Measurements from ENCODE around the gene OSBP2.

The OSBP2 gene

DNA sequence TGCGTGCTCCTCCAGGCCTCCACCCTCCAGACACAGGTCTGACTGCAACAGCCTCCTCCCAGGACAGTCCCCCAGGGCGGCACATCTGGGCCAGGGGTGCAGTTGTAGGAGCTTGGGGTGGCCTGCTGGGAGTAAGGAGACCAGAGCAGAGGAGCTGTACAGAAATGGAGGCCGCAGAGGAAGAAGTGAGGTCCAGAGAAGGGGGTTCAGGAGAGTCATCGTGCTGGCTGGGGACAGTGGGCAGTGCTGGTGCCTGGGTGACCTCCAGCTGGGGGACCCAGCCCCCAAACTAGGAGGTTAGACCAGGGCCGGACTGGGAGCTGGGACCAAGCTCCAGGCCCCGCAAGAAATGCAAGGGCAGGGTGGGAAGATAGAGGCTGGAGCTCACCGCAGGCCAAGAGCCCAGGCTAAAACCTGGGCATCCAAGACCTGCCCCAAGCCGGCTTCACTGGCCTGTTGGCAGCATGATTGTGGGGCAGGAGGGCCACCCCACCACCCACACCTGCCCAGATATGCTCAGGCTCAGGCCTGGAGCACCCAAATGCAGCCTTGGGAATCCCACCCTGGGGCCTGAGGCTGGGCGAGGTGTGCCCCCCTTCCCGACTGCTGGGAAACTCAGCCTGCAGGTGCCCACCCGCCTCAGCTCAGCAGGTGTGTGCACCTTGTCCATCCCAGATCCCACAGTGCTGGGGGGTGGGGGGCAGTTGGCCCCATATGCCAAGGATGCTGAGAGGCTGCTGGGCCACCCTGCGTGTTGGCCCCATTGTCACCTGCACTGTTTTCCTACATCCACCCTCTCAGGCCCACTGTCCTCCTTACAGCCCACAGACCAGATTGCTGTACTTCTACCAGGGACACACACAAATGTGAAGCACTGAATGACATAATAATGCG is 177.0 kb downstream of the OSBP2 start:
- DNase-seq: peak; percentile 44

DNA sequence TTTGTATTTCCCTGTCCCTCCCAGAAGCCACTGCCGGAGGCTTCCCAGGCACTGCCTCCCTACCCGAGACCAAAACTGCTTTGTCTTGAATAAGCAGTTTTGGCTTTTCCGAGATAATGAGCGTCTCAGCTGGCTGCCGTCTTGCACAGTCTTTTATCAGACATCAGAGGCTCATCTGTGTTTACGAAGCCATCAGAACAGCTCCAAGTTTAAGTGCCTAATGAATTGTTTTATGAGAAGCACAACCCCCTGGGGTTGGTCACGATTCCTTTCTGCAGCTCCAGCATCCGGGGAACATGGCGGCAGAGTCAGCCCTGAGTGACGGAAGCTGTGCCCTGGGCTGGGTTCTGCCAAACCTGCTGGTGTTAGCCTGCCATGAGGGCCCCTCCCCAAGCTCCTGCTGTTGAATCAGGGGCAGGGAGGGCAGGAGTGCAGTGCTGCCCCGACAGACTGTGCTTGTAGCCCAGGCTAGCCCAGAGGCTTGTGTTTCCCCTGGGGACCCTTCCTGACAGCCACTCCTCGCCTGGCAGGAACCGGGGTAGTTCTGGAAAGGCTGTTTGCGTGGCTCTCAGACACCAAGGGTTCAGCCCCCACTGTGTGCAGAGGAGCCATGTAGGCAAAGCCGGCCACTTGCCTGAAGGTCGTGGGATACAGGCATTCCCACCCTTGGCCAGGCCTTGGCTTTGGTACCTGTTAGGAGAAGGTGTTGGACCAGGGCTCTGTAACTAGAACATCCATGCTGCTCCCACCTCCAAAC is 177.8 kb downstream of the OSBP2 start:
- peak; percentile 39 for DNase-seq

DNA sequence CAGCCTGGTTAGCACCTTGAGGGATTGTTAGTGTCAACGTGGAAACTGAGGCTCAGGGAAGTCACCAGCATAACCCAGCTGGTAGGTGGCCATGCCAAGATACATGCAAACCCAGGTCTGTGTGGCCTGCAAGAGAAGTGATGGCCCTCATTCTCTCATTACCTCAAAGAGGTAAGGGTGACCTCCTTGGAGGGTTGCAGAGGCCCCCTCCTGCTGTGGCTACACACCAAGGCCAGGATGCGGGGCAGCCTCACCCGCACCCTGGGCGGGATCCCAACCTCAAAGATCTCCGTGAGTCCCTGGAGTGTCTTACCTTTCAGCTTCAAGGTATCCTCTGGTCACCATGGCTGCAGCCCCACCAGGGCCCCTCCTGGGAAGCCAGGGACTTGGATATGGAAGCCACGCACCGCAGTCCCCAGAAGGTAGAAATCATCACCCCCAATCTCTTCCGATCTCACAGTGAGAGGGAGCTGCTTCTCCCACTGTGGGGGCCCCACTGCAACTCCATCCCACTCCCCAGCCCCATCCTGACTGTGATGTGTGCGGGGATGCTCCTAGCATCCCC is 178.5 kb downstream of the OSBP2 start:
- peak; percentile 34 for DNase-seq

DNA sequence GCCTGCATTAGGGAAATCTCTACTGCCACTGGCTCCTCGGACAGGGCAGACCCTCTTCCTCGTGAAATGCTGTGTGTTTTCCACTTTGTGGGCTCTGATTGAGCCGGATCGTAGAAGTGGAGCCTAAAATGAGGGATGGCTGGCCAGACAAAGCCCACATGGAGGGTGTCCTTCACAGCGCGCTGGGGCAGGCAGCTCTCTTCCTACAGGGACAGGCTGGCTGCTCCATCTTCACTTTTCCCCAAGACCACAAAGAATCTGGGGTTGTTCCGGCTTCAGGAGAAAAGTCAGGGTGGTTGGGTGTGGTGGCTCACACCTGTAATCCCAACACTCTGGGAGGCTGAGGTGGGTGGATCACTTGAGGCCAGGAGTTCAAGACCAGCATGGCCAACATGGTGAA is 179.0 kb downstream of the OSBP2 start:
- no peak for DNase-seq

DNA sequence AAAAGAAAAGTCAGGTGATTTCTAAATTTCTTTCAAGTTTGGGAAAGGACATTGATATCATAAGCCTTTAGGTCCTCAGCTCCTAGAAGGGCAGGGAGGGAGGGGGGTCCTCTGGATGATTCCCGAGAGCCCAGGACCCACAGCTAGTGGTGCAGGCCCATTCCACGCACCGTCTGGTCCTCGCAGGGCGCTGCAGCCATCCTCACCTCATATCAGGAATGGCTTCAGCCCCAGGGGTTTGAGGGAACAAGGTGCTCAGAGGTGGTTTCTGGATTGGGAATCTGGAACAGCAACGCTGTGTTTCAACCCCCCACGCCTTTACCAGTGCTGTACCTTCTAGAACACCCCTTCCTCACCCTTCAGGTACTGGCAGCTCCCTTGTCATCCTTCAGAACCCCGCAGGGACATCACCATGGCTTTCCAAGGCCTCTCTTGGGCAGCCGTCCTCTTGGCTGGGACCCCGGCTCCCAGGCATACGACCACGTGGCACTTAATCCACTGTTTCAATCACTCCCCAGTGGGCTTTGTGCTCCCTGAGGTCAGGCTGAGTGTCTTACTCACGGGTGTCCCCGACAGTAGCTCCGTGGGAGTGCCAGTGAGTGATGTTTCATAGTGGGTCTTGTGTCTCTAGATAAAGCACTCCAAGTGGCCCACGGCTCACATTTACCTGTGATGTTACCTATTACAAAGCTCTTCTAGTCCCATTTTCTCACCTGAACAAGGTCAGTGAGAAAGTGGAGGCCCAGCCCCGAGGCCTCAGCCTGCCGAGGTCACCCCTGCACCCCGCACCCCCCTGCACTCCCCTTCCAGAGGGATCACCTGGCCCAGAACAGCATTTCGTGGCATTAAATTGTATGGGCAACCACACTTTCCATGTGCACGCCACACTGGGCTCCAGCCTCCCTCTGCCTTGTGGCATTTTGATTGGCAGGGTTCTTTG is 180.0 kb downstream of the OSBP2 start:
- no peak for DNase-seq

DNA sequence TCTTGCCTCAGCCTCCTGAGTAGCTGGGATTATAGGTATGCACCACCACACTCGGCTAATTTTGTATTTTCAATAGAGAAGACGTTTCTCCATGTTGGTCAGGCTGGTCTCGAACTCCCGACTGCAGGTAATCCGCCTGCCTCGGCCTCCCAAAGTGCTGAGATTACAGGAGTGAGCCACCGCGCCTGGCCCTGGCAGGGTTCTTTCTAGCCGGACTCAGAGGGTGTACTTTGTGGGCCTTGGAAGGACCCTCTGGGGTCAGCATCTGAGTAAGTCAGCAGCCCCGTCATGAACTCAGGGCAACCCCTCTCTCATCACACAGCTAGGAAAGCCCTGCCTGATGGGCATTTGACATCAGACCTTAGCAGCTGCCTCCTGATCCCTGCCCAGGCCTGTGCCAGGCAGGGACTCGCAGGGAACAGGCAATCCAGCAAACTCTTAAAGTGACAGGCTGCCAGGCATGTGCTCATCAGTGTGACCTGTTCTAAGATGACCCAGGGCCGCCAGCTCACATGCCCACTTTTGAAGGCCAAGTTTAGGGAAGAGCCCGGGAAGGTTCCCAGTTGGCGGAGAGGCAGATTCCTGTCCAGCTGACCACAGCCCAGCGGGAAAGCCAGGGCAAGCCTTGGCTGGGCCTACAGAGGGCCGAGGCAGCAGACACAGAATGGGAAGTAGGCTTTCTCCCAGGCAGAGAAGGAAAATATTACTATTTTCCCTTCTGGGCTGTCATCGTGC is 181.0 kb downstream of the OSBP2 start:
- peak; percentile 28 for DNase-seq

DNA sequence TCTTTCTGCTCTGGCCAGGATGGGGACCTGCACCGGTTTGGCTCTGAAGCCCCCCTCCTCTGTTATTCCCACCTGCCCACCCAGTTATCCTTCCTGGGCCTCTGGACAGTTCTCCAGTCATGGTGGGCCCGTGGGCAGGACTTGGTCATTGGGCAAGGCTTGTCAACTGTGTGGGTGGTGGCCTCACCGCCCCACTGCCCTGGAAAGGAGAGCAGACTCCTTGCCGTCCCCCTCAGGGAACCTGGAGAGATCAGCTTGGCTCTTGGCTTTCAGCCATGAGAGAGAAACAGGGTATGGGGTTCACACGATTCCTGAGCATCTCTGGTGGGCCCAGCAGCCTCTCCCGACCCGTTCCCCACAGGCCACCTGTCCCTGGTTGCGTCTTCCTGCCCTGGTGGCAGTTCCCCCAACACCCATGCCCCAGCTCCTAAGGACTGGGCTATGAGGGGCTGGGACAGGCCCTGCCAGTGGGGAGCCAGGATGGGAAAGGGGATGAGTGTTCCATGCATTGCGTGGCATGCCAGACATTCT is 181.6 kb downstream of the OSBP2 start:
- DNase-seq: peak; percentile 54

DNA sequence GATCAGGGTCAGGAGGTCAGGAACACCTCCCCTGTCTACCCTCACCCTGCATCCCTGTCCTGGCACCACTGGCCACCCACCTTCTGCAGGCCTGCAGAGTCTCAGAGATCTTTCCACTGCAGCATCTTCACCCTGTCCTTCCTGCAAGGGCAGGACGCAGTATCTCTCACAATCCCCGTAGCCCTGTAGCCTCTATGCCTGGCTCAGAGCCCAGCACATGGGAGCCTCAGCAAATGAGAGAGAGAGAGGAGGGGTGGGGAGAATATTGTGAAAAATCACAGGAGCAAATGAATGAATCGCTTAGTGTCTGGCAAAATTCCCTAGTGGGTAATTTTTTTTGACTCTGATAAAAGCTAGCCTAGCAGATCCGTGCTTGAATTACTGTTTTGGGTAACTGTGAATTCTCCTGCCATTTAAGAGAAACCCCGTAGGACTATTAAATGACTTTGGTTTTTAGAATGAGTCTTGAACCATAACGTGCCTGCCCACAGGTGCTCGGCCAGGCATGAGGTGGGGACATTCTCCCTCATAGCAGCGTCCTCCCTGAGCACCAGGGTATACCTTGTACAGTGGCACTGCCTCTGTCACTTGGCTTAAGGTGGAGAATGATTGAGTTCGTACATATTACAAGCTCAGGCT is 182.4 kb downstream of the OSBP2 start:
- DNase-seq: no peak

DNA sequence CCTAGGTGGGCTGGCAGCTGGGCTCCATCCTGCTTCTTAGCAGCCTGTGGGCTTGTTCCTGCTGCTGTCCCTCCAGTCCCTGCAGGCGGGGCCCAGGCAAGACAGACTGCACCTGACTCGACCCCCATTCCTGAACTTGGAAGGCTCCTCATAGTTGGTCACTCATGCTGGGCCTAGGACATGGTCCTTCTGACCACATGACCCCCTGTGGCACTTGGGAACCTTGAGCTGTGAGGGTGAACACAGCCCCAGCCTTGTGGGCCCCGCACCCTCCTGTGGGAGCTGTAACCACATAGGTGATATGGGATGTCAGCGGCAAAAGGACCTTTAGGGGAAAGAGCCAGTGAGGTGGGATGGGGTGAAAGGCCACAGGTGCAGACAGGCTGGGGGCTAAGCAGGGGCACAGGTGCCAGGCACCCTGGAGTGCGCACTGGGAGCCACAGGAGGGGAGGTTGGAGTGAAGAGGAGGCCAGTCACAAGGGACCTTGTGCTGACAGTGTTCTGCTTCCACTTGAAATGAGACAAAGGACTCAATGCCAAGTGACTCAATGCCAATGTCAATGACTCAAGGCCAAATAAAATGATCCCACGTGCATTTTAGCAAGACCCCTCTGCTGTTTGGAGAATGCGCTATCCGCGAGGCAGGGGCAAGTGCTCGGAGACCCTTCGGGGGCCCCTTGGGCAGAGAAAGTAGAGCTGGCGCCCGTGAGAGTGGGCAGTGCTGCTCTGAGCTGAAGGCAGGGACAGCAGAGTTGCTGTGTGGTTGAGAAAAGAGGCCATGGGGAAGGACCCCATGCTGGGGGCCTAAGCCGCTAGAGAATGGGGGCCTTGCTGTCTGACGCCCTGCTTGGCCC is 183.2 kb downstream of the OSBP2 start:
- DNase-seq: no peak

DNA sequence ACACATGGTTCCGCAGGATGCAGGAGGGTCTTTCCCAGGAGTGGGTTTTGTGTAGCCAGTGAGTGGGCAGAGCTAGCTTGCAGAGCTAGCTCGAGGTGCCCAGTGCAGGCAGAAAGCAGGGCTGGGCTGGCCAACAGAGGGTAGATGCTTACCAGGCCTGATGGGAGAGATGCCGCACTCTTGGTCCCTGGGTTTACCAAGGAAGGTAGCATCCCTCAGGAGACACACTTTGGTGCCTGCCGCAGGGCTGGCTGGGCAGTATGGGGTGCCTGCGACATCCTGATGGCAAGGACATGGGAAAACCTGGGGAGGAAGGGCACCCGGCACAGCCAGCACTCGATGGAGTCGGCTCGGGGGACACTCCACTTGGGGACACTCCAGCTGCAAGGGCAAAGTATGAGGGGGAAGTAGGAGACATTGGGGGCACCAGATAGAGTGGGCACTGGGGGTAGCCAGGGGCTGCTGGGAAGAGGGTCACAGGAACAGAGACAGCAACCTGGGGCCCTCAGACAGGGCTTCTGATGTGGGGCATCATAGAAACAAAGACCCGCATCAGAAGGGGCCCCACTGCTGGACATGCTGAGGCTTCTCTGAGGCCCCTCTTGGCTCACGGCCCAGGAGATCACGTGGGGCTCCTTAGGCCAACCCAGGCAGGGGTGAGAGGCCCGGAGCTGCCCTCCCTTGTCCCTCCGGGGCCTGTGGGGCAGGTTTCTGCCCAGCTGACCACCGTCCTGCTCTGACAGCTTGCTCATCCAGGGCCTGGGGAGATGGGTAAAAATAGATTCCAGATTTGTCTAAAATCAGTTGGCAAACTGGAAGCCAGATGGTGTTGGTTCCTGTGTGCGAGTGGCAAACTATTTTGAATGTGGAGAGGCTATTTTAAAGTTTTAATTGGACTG is 184.1 kb downstream of the OSBP2 start:
- DNase-seq: no peak

DNA sequence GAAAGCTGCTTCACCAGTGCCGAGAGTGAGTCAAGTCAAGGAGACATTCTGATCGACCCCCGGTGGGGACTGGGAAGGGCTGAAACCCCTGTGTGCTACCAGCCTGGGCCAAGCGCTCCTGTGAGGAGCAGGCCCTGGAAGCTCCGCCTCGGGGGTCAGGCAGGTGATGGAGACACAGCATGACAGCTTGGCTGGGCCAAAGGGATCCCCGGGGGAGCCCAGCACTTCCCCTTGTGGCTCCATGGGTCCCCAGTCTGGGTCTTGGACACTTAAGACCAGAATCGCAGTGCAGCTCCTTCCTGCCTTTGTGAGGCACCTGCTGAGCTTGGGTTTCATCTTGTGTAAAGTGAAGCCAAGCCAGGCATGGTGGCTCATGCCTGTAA is 184.7 kb downstream of the OSBP2 start:
- no peak for DNase-seq

DNA sequence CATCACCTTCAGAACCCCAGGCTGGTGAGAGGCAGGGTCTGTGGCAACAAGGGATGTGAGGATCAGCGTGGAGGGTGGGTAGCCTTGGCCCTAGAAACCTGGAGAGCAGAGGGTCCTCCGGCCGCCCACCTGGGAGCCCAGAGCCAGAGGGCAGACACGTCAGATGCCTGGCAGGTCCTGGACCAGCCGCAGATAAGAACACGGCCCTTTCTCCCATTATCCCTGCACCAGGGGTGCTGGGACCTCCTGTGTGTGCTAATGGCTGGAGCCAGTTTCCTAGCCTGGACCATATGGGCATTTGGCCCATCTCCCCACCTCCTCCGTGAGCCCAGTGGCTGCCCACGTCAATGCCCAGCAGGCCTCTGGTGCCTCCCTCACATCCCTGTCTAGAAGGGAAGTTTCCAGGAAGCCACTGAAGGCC is 185.5 kb downstream of the OSBP2 start:
- no peak for DNase-seq

DNA sequence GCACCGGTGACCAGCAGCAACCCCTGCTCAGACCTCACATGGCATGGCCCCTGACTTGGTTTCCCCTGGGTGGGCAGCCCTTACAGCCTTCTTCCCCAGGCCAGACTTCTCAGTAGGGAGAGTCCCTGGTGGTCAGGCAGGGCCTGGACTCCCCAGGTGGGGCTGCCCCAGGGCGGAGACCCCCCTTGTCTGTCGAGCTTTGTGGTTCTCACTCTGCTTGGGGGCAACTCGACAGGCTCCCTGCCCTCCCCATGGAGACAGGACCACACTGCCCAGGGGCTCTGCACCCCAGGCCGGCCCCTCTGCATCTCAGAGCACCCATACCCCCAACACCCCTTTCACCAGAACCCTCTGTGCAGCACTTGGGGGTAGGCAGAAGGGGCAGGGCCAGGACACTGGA is 186.2 kb downstream of the OSBP2 start:
- DNase-seq: no peak

DNA sequence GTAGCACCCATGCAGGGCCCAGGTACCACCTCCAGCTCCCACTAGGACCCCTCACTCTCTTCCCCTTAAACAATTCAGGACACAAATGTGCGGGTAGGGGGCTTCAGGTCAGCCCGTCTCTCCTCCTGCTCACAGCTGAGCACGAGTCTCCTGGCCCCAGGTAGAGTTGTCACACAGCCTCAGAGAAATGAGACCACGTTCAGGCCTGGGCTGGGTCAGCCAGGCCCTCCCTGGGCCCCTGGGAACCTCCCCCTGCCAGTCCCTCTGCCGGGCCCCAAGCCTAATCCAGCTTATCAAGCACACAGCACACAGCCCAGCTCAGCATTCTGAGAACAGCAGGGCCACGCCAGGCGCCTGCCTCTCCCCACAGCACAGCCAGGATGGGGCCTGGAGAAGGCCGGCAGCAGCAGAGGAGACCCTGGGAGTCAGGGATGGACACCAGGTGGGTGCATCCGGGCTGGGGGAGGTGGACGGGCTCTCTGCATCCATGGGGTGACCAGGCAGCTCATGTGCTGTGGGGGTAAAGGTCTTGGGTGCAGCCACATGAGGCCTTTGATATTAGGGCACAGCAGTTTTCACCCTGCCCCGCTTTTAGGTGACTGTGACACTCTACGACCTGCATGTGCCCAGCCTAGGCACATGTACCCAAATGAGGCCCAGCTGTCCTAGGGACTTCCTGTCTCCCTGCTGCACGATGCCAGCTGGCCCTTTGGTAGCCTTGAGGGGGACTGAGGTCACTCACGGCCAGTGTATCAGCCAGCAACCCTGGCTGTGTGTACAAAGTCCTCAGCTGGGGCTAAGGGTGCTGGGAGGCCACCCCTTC is 186.9 kb downstream of the OSBP2 start:
- DNase-seq: no peak

DNA sequence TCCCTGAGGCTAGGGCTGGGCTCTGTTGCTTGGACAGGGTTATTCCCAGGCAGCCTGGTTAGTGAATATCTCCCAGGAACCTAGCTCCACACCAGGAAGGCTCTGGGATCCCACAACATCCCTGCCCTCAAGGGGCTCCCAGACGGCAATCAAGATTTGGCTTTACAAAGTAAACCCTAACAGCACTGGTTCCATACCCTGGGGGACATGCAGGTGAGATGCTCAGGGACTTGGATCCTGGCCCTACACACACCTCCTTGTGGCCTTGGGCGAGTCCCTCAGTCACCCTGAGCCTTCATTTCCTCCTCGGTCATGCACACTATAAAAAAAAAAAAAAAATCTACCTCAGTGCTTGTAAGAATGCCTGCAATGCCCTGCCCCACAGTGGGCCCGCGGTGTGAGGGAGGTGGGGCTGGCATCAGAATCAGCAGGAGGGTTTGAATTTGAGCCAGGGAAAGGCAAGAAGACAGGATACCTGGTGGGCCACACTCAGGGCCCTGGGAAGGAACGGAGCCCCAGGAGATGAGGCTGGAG is 187.6 kb downstream of the OSBP2 start:
- no peak for DNase-seq

DNA sequence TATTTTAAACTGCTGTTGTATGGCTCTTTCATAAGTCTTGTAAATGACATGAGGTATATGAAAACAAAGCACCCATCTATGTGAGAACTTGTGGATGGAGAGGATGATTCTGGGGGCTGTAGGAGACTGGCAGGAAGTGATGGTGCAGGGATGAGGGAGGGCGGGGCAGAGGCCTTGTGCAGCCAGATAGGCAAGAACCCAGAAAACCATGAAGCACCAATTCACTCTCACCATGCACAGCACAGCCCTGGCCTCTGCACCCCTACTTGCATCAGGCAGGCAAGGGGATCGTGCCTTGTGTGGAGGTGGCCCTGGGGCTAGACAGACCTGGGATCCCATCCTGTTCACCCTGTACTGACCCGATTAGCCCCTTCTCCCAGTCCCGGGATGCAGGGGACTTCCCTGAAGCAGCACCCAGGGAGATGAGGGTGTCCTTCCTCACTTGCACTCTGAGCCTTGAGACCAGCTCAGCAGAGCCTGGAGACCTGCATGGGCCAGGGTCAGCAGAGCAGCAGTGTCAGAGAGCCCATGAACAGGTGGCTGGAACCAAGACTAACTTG is 188.4 kb downstream of the OSBP2 start:
- DNase-seq: no peak

DNA sequence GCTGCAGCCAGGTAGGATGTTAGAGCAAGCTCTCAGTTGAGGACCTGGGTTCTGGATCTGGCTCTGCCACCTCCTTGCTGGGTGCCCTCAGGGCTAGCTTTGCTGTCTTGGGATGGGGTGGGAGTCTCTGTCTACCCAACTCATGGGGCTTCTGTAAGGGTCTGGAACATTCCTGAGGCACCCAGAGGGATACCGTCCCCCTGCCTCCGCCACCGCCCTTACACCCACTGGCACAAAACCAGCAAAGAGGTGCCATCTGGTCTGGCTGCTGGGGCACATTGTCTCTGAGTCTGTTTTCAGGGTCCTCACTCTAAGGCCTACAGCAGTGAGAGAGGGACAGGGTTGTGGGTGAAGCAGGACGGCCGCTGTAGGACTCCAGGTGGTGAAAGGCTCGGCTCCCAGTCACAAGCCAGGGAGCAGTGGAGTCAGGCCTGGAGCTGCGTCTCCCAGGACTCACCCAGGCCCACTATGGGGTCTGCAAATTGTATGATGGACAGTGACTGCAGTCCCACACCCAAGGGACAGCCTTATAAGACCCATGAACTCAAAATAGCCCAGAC is 189.0 kb downstream of the OSBP2 start:
- no peak for DNase-seq

Measured in activated effector memory CD4-positive, alpha-beta T cell treated with anti-CD3 and anti-CD28 coated beads, Interleukin-2, amount 50 U/mL, for 16 hours (primary cell).